Erythroblast (primary cell): ENCODE data around the gene ZNF135.

Source experiments
- GATA1 ChIP-seq: IDR thresholded peaks from 2 replicates; pipeline ENCODE4 v1.6.1; 2011; ENCODE audit warnings: low read depth, mild to moderate bottlenecking, control low read depth, low read length, moderate library complexity
- POLR2A ChIP-seq: IDR thresholded peaks from 2 replicates; pipeline ENCODE4 v1.6.1; 2011; ENCODE audit warnings: mild to moderate bottlenecking, low read length

DNA sequence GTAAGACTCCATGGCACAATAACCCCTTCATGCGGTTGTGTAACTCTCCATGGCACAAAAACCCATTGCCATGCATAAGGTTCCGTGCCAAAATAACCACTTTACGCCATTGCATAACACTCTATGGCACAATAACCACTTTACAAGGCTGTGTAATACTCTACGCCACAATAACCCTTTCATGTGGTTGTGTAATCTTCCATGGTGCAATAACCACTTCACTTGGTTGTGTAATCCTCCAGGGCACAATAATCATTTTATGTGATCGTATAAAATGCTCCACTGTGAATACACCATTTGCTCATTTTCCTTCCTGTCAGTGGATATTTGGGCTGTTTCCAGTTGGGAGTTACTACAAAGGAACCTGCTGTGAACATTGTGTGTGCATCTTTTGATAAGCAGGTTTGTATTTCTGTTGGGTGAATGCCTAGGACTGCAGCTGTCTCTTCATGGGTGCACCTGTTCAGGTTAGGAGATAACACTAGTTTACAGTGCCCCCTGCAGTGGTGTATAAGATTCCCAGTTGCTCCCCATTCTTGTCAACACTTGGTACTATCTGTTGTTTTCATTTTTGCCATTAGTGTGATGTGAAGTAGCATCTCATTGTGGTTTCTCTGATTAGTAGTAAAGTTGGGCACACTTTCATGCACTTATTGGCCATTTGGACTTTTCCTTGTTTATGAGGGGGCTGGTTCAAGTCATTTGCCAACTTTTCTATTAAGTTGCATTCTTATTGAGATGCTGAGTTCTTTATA lies 60.1 kb downstream of the ZNF135 start:
- TF ChIP-seq POLR2A (no peak), GATA1 (no peak)
